ENCODE measurements around the gene GPC1. TPM values are rescaled to one million over a fixed set of nuclear protein-coding genes. Genes with fewer than 3 reads are reported as not detected.

Gene GPC1
- polyA plus RNA-seq, 1 experiment = 126 TPM

DNA sequence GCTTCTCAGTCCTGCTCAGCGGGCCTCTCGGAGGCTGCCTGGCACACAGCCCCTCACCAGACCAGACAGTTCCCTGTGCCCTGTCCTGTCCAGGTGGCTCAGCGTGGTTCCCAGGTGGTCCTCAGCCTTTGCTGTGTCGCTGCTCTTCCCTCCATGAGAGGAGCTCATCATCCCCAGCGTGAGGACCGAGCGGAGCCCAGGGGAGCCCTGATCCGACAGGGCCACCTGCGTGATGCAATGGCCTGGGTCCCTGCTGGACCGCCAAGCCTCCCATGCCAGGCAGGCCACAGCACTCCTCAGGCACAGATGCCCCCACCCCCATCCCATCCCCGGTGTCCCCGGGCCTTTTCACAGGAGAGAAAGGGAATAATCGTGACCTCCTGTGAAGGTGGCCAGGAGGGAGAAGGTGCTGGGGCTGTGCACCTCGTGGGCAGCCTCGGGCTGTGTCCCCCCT, 4.3 kb downstream of the GPC1 start:
- H3K27me3 ChIP-seq (ENCODE audit: control insufficient read depth, insufficient read depth, low read length) = no peaks in the 10 kb centered on the region
- peaks cover 12% of the 10 kb centered on the region for H3K36me3 ChIP-seq (ENCODE audit: control insufficient read depth, insufficient read depth, low read length)
- DNase-seq (ENCODE audit: low read depth) = no peak
- TF ChIP-seq, protein P1, sequence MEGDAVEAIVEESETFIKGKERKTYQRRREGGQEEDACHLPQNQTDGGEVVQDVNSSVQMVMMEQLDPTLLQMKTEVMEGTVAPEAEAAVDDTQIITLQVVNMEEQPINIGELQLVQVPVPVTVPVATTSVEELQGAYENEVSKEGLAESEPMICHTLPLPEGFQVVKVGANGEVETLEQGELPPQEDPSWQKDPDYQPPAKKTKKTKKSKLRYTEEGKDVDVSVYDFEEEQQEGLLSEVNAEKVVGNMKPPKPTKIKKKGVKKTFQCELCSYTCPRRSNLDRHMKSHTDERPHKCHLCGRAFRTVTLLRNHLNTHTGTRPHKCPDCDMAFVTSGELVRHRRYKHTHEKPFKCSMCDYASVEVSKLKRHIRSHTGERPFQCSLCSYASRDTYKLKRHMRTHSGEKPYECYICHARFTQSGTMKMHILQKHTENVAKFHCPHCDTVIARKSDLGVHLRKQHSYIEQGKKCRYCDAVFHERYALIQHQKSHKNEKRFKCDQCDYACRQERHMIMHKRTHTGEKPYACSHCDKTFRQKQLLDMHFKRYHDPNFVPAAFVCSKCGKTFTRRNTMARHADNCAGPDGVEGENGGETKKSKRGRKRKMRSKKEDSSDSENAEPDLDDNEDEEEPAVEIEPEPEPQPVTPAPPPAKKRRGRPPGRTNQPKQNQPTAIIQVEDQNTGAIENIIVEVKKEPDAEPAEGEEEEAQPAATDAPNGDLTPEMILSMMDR (IDR thresholded peaks at IDR 0.05; ENCODE audit: insufficient read depth, low read depth, low read length) = no peak
- POLR2A ChIA-PET = no interaction called here
- CTCF ChIA-PET = interaction anchor here (1.8 to 3.8 kb wide), 2 partner anchors 140 to 206 kb away, joined by 11 to 39 read pairs; no protein-coding TSS in a partner anchor
- no peak overlapping the region for H3K4me3 ChIP-seq (ENCODE audit: low read depth, low read length)

DNA sequence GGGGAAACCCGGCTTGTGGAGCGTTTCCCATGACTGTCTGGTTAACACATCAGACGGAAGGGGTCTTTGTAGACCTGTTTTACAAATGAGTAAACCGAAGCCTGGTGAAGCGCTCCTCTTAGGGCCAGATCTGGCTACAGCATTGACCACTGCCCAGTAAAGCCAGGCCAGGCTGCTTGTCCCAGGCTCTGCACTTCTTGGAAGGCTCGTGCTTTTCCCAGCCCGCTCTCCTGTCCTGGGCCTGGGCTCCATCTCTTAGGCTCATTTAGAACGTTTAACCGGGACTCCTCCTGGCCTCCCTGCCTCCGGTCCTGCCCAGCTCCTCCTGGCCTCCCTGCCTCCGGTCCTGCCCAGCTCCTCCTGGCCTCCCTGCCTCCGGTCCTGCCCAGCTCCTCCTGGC, 4.8 kb downstream of the GPC1 start:
- no peaks in the 10 kb centered on the region for H3K27me3 ChIP-seq (ENCODE audit: control insufficient read depth, insufficient read depth, low read length)
- H3K36me3 ChIP-seq (ENCODE audit: control insufficient read depth, insufficient read depth, low read length) = peaks cover 12% of the 10 kb centered on the region
- ChIA-PET POLR2A (no interaction called here), CTCF (interaction anchor here (3.8 kb wide), 1 partner anchor 207 kb away, joined by 39 read pairs; no protein-coding TSS in a partner anchor)
- H3K4me3 ChIP-seq (ENCODE audit: low read depth, low read length) = no peak overlapping the region
- DNase-seq (ENCODE audit: low read depth) = no peak
- TF ChIP-seq, protein P1 (IDR thresholded peaks at IDR 0.05; ENCODE audit: insufficient read depth, low read depth, low read length) = no peak

DNA sequence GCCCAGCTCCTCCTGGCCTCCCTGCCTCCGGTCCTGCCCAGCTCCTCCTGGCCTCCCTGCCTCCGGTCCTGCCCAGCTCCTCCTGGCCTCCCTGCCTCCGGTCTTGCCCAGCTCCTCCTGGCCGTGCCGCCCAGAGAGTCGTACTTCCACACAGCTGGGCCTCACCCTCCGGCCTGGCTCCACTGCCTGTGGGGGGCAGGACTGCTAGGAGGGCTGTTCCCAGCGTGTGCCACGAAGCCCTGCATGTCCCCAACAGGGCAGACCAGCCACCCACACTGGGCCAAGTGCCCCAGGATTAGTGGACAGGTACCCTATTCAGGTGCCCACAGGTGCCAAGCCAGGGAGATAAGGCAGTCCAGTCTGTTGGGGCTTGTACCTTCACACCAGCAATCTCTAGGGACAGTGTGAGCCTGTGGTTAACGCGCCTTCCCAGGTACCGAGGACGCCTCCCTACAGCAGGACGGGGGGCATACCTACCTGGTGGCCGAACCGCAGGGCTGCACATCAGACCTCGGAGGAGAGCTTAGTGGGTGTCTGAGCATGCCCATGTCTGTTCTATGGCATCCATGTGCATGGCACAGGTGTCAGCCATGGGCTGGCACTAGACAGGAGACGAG, 5.3 kb downstream of the GPC1 start:
- Histone ChIP-seq H3K4me3 (ENCODE audit: low read depth, low read length) (no peak overlapping the region), H3K36me3 (ENCODE audit: control insufficient read depth, insufficient read depth, low read length) (peaks cover 12% of the 10 kb centered on the region), H3K27me3 (ENCODE audit: control insufficient read depth, insufficient read depth, low read length) (no peaks in the 10 kb centered on the region)
- TF ChIP-seq, protein P1 (IDR thresholded peaks at IDR 0.05; ENCODE audit: insufficient read depth, low read depth, low read length) = no peak
- ChIA-PET CTCF (interaction anchor here (3.8 kb wide), 1 partner anchor 208 kb away, joined by 39 read pairs; no protein-coding TSS in a partner anchor), POLR2A (no interaction called here)
- DNase-seq (ENCODE audit: low read depth) = no peak

DNA sequence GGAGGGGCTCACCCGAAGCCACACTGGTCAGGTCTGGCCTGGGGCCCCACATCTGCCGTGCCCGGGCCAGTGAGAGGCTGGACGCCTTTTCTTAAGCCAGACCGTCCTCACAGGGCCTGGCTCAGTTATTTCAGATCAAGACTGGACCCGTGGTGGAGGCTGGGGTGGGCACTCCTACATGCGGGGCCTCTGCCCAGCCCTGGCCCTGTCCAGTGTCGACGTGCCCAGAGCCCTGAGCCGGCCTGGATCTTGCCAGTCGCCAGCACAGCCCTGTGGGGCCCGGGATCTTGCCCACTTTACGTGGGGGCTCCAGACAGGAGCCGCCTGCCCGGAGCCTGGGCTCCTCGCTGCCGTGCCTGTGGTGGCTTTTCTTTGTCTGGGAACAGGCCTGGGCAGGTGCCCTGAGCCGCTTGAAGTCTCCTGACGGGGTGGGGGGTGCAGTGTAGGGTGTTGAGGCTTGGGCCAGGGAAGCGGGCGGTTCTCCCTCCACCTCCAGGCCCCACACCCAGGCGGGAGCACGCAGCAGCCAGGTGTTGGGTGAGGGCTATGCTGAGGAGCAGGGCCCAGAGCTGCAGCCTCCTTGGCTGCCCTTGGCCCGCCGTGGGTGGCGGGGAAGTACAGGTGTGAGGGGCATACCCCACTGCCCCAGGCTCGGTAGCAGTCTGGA, 6.0 kb downstream of the GPC1 start:
- peaks cover 16% of the 10 kb centered on the region for H3K36me3 ChIP-seq (ENCODE audit: control insufficient read depth, insufficient read depth, low read length)
- H3K27me3 ChIP-seq (ENCODE audit: control insufficient read depth, insufficient read depth, low read length) = no peaks in the 10 kb centered on the region
- TF ChIP-seq, protein P1 (IDR thresholded peaks at IDR 0.05; ENCODE audit: insufficient read depth, low read depth, low read length) = no peak
- ChIA-PET CTCF (interaction anchor here (1.7 to 3.8 kb wide), 2 partner anchors 208 kb away, joined by 6 to 39 read pairs; no protein-coding TSS in a partner anchor), POLR2A (no interaction called here)
- DNase-seq (ENCODE audit: low read depth) = no peak
- H3K4me3 ChIP-seq (ENCODE audit: low read depth, low read length) = no peak overlapping the region

DNA sequence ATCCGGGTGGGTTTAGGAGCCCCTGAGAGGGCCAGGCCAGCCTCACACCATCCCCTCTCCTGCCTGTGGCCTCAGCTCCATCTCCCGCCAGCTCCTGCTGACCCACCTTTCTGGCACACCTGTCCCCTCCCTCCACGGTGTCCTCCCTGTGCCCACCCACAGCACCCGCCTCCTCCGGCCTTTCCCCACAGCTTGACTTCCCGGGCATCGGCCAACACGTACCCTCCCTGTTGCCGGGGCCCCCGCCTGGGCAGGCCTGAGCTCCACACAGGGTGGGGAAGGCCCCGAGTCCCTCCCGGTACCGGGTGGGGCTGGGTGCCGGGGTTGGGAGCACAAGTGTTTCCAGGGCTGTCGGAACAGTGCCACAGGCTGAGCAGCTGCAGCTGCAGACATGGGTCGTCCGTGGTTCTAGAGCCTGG, 6.5 kb downstream of the GPC1 start:
- POLR2A ChIA-PET = no interaction called here
- Histone ChIP-seq H3K4me3 (ENCODE audit: low read depth, low read length) (no peak overlapping the region), H3K27me3 (ENCODE audit: control insufficient read depth, insufficient read depth, low read length) (no peaks in the 10 kb centered on the region), H3K36me3 (ENCODE audit: control insufficient read depth, insufficient read depth, low read length) (peaks cover 16% of the 10 kb centered on the region)
- CTCF ChIA-PET = interaction anchor here (1.2 to 1.7 kb wide), 2 partner anchors 9 to 208 kb away, joined by 4 to 6 read pairs; no protein-coding TSS in a partner anchor
- TF ChIP-seq, protein P1 (IDR thresholded peaks at IDR 0.05; ENCODE audit: insufficient read depth, low read depth, low read length) = no peak
- DNase-seq (ENCODE audit: low read depth) = no peak

All from BJ (cell line).